Prostate gland (tissue), 2 donors: ENCODE measurements around the gene POLD3.
A peak's percentile ranks its signal among the peaks of the same experiment; 100 is the strongest.

Experiments
- POLR2AphosphoS5 ChIP-seq: sonication (generic); formaldehyde crosslinking; IDR thresholded peaks from one replicate; pipeline ENCODE4 v1.6.1; 2017; ENCODE audit warnings: antibody characterized with exemption
- TF ChIP-seq, protein P1 (sequence below), 4 experiments: fragments of 200-600 bp in 2 of 4; fragments of 450-650 bp in 2 of 4; sonication (generic) in 2 of 4; IDR thresholded peaks; 1 replicate in 3 of 4; 2 replicates in 1 of 4; pipeline ENCODE4 v1.5.1; 2016 to 2019; ENCODE audit warnings: antibody characterized with exemption in 4 of 4, mild to moderate bottlenecking in 2 of 4, moderate library complexity in 2 of 4

DNA sequence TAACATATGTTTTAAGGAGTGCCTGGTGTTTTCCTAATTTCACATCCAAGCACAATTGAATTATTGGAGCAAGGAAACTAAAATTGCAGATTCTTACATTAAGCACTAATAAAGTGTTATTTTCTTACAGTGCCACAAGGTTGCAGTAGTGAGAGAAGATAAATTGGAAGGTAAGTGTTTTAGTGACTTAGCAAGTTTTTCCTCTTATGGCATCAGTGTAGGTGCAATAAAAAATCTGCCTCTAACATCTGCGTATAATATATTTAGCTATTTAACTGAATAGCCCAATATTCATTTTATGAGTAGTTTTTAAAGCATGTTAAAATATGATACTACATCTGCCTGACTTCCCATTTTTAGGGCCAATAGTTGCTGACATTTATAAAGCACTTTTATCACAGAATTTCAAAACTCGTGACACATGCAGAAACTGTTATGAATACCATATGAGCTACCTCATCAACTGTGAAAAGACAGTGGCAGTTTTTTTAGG is 19.0 kb downstream of the POLD3 start:
- TF ChIP-seq, protein P1, sequence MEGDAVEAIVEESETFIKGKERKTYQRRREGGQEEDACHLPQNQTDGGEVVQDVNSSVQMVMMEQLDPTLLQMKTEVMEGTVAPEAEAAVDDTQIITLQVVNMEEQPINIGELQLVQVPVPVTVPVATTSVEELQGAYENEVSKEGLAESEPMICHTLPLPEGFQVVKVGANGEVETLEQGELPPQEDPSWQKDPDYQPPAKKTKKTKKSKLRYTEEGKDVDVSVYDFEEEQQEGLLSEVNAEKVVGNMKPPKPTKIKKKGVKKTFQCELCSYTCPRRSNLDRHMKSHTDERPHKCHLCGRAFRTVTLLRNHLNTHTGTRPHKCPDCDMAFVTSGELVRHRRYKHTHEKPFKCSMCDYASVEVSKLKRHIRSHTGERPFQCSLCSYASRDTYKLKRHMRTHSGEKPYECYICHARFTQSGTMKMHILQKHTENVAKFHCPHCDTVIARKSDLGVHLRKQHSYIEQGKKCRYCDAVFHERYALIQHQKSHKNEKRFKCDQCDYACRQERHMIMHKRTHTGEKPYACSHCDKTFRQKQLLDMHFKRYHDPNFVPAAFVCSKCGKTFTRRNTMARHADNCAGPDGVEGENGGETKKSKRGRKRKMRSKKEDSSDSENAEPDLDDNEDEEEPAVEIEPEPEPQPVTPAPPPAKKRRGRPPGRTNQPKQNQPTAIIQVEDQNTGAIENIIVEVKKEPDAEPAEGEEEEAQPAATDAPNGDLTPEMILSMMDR (IDR thresholded peaks at IDR 0.05): peak in 3 of 4 experiments; percentile 35 to 62 (median 62)
- TF ChIP-seq POLR2AphosphoS5: peak; percentile 40
